Measurements from ENCODE around the gene RGPD4. TPM values are rescaled to one million over a fixed set of nuclear protein-coding genes. Genes with fewer than 3 reads are reported as not detected.
A peak's percentile ranks its signal among the peaks of the same experiment; 100 is the strongest.

The RGPD4 gene
- total and polyA plus RNA-seq, 4 donors = 0.15 TPM; not detected in 3

DNA sequence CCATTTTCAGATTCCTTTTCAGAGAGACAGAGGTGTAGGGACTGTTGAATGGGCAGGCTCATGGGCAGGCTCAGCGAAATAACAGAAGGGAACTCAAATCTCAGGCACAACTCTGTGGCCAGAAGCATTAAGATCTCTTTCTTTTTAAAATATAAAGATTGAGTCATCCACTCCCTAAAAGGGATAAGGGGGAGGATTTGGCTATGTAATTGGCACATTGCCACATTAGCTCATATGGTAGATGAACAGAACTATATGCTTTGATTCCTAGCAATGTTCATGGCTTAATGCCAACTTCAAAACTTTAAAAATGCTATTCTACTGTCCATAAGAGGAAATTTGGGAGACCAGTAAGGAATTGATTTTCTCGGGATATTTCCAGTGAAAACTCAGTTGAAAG, 105.8 kb downstream of the RGPD4 start:
- Histone ChIP-seq H3K27ac (ENCODE audit: low read depth in 1 of 2, low read length in 1 of 2) (no peak overlapping the region), H3K9ac (ENCODE audit: insufficient read depth in 1 of 2, low read length in 2 of 2) (no peak overlapping the region), H3K4me3 (no peak overlapping the region), H3K9me3 (ENCODE audit: control insufficient read depth in 4 of 4, insufficient read depth in 3 of 4, low read length in 3 of 4) (no peaks in the 10 kb centered on the region), H3K36me3 (ENCODE audit: control insufficient read depth in 4 of 4, insufficient read depth in 4 of 4, low read length in 4 of 4) (no peaks in the 10 kb centered on the region), H3K4me1 (ENCODE audit: control insufficient read depth in 5 of 5, insufficient read depth in 5 of 5, low read length in 5 of 5) (peaks cover 0 to 13% (median 0%) of the 10 kb centered on the region in 5 donors), H3K27me3 (ENCODE audit: control insufficient read depth in 3 of 3, insufficient read depth in 3 of 3, low read length in 2 of 3) (no peaks in the 10 kb centered on the region)
- ATAC-seq (ENCODE audit: insufficient read depth, low FRiP score) = no peak
- WGBS, 2 donors = 72 to 76% methylated on average over 2 of the region's 2 CpGs
- TF ChIP-seq, protein P1, sequence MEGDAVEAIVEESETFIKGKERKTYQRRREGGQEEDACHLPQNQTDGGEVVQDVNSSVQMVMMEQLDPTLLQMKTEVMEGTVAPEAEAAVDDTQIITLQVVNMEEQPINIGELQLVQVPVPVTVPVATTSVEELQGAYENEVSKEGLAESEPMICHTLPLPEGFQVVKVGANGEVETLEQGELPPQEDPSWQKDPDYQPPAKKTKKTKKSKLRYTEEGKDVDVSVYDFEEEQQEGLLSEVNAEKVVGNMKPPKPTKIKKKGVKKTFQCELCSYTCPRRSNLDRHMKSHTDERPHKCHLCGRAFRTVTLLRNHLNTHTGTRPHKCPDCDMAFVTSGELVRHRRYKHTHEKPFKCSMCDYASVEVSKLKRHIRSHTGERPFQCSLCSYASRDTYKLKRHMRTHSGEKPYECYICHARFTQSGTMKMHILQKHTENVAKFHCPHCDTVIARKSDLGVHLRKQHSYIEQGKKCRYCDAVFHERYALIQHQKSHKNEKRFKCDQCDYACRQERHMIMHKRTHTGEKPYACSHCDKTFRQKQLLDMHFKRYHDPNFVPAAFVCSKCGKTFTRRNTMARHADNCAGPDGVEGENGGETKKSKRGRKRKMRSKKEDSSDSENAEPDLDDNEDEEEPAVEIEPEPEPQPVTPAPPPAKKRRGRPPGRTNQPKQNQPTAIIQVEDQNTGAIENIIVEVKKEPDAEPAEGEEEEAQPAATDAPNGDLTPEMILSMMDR (IDR thresholded peaks at IDR 0.05; ENCODE audit: control extremely low read depth, extremely low read depth) = no peak
- DNase-seq = peak in 2 of 3 donors; percentile 78 to 87

DNA sequence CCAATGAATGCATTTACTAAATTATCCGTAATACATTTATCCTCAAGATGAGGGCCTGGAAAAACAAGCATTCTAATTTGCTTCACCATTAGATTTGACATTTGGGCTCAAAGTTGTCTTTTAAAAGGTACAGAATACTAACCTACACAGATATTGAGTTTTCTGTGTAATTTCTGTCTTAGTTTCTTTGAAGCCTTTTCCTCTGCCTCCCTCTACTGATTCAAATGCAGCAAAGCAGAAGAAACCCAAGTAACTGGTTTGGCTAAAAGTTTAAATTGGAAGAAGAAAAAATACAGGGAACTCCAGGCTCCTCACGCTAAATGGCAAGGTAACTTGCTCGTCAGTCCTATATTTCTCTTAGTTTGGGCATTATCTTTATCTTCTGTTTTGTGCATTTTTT, 106.3 kb downstream of the RGPD4 start:
- H3K4me1 ChIP-seq (ENCODE audit: control insufficient read depth in 5 of 5, insufficient read depth in 5 of 5, low read length in 5 of 5) = peaks cover 0 to 13% (median 0%) of the 10 kb centered on the region in 5 donors
- 65 to 68% methylated on average over 3 of the region's 3 CpGs for WGBS, 2 donors
- H3K36me3 ChIP-seq (ENCODE audit: control insufficient read depth in 4 of 4, insufficient read depth in 4 of 4, low read length in 4 of 4) = no peaks in the 10 kb centered on the region
- no peak overlapping the region for H3K9ac ChIP-seq (ENCODE audit: insufficient read depth in 1 of 2, low read length in 2 of 2)
- TF ChIP-seq, protein P1 (IDR thresholded peaks at IDR 0.05; ENCODE audit: control extremely low read depth, extremely low read depth) = no peak
- no peaks in the 10 kb centered on the region for H3K27me3 ChIP-seq (ENCODE audit: control insufficient read depth in 3 of 3, insufficient read depth in 3 of 3, low read length in 2 of 3)
- no peak overlapping the region for H3K4me3 ChIP-seq
- no peak overlapping the region for H3K27ac ChIP-seq (ENCODE audit: low read depth in 1 of 2, low read length in 1 of 2)
- no peaks in the 10 kb centered on the region for H3K9me3 ChIP-seq (ENCODE audit: control insufficient read depth in 4 of 4, insufficient read depth in 3 of 4, low read length in 3 of 4)
- peak in 2 of 3 donors; percentile 61 to 73 for DNase-seq
- ATAC-seq (ENCODE audit: insufficient read depth, low FRiP score) = no peak

DNA sequence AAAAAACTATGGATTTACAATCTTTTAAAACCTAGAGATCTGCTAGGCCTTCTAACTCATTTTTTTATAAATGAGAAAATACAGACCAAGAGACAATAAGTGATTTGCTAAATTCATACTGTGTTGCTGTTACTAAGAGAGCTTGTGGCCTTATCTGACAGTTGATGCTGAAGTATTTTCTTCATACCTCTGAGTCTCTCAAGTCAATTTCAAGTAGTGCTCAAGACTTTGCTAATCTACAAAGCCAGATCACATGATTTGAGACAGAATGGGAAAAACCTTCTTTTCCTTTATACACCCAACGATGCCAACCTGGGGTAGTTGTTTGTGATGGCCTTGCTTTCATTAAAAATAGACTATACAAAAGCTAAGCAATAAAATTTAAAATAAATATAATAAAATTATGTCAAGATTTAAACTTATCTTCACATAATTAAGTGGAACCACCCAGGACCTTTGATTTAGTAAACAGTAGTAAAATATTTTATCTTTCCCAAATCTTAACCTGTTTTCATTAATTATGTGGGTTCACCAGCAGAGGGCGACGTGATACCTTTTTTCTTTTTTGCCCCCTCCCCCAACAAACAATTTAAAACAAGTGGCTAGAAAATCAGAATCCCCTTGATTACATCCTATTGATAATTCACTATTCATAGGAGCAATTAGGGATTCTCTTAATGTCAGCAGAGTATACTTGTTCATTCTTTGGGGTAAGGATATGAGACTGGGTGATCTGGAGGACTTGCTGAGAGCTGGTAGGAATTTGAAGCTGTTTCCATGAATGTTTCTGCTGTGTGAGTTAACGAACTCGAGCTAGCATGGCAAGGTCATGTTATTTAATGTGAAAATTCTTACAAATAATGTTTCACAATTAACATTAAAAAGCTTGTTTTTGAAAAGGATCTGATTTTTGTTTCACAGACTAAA, 110.0 kb downstream of the RGPD4 start:
- Histone ChIP-seq H3K27me3 (ENCODE audit: control insufficient read depth in 3 of 3, insufficient read depth in 3 of 3, low read length in 2 of 3) (no peaks in the 10 kb centered on the region), H3K4me1 (ENCODE audit: control insufficient read depth in 5 of 5, insufficient read depth in 5 of 5, low read length in 5 of 5) (peaks cover 0 to 12% (median 0%) of the 10 kb centered on the region in 5 donors), H3K27ac (ENCODE audit: low read depth in 1 of 2, low read length in 1 of 2) (no peak overlapping the region), H3K4me3 (no peak overlapping the region), H3K9ac (ENCODE audit: insufficient read depth in 1 of 2, low read length in 2 of 2) (no peak overlapping the region), H3K9me3 (ENCODE audit: control insufficient read depth in 4 of 4, insufficient read depth in 3 of 4, low read length in 3 of 4) (no peaks in the 10 kb centered on the region), H3K36me3 (ENCODE audit: control insufficient read depth in 4 of 4, insufficient read depth in 4 of 4, low read length in 4 of 4) (no peaks in the 10 kb centered on the region)
- TF ChIP-seq, protein P1 (IDR thresholded peaks at IDR 0.05; ENCODE audit: control extremely low read depth, extremely low read depth) = no peak
- WGBS, 2 donors = 34 to 42% methylated on average over 5 of the region's 5 CpGs
- ATAC-seq (ENCODE audit: insufficient read depth, low FRiP score) = no peak
- DNase-seq = peak in 2 of 3 donors; percentile 32 to 60

Small RNA genes within 50 kb of the gene (small RNA-seq; reads per million reads assigned to genes)
- gene AC009963.1 (ENCODE audit: low replicate concordance) (not detected), gene AC009963.2 (ENCODE audit: low replicate concordance) (not detected)

Other genes with a start within 250 kb of the RGPD4 start
- gene SLC5A7, start 159.6 kb downstream of the RGPD4 start, total RNA-seq = 1 to 10 TPM in 1 of 2 donors, under 1 TPM in 1; 0.48 to 2.1 TPM
- under 1 TPM; 0.06 to 0.39 TPM for gene SLC5A7, start 159.6 kb downstream of the RGPD4 start, polyA plus RNA-seq

Data from lung (tissue), 13 donors.